T-helper 2 cell treated with Interferon-gamma antibody and Interleukin-4, amounts not matched to agents 100 ng/mL and 5 ng/mL, for 36 hours (primary cell): ENCODE measurements around the gene SYNE3. TPM values are rescaled to one million over a fixed set of nuclear protein-coding genes. Genes with fewer than 3 reads are reported as not detected.

Experiments
- intact Hi-C: fragments of 100-400 bp; cut with micrococcal nuclease; formaldehyde crosslinking; loops from one replicate; pipeline ENCODE4 v1.15.1; 2023
- total RNA-seq: library from RNA; stranded (reverse); gene quantifications from 2 replicates; pipeline ENCODE4 v1.2.3, GENCODE V29; 2022

SYNE3 gene
- total RNA-seq = 51.8 and 52.8 TPM in 2 replicates

GRCh38 chr14:95516554-95517181 is at the start of gene SYNE3:
Gene SYNE3 (minus strand): TSS chr14:95516650. CDS start chr14:95475821, 40,829 bp downstream.
- intact Hi-C loops = loop anchor here (1.0 to 5.0 kb wide), 3 partner anchors 11 to 1539 kb away; partner anchors contain the start of gene ASB2

GRCh38 chr14:95564060-95564459 is 47.6 kb upstream of the SYNE3 start:
- intact Hi-C loops = no loop called here

GRCh38 chr14:95562892-95563685 is 46.6 kb upstream of the SYNE3 start:
- intact Hi-C loops = no loop called here

GRCh38 chr14:95561001-95561412 is 44.6 kb upstream of the SYNE3 start:
- intact Hi-C loops = loop anchor here (1.0 to 2.0 kb wide), 4 partner anchors 123 to 864 kb away; no protein-coding TSS in a partner anchor

- intact Hi-C loops = no loop called here
Observed at GRCh38 chr14:95559203-95559602, 42.8 kb upstream of the SYNE3 start.

- intact Hi-C loops = no loop called here
Observed at GRCh38 chr14:95557832-95558231, 41.4 kb upstream of the SYNE3 start.

GRCh38 chr14:95557291-95557690 is 40.8 kb upstream of the SYNE3 start:
- intact Hi-C loops = no loop called here

- intact Hi-C loops = no loop called here
Observed at GRCh38 chr14:95555053-95555452, 38.6 kb upstream of the SYNE3 start.

GRCh38 chr14:95553141-95553540 is 36.7 kb upstream of the SYNE3 start:
- intact Hi-C loops = no loop called here

- intact Hi-C loops = no loop called here
Observed at GRCh38 chr14:95551435-95551834, 35.0 kb upstream of the SYNE3 start.

GRCh38 chr14:95549656-95550585 is 33.5 kb upstream of the SYNE3 start:
- intact Hi-C loops = no loop called here

GRCh38 chr14:95548328-95548929 is 32.0 kb upstream of the SYNE3 start:
- intact Hi-C loops = no loop called here

- intact Hi-C loops = no loop called here
Observed at GRCh38 chr14:95547626-95548327, 31.3 kb upstream of the SYNE3 start.

GRCh38 chr14:95547272-95547625 is 30.8 kb upstream of the SYNE3 start:
- intact Hi-C loops = no loop called here

- intact Hi-C loops = no loop called here
Observed at GRCh38 chr14:95545515-95546168, 29.2 kb upstream of the SYNE3 start.

- intact Hi-C loops = no loop called here
Observed at GRCh38 chr14:95544588-95544987, 28.1 kb upstream of the SYNE3 start.

GRCh38 chr14:95543021-95543420 is 26.6 kb upstream of the SYNE3 start:
- intact Hi-C loops = no loop called here

- intact Hi-C loops = no loop called here
Observed at GRCh38 chr14:95541932-95542930, 25.8 kb upstream of the SYNE3 start.

GRCh38 chr14:95541346-95541745 is 24.9 kb upstream of the SYNE3 start:
- intact Hi-C loops = no loop called here
